PFSK-1 (cell line): ENCODE data around the gene IL36A.

ENCODE experiments used
- POLR2AphosphoS5 ChIP-seq: IDR thresholded peaks from 2 replicates; pipeline ENCODE4 v1.6.1; 2012; ENCODE audit warnings: low read depth, mild to moderate bottlenecking, control low read depth, low read length, moderate library complexity
- REST ChIP-seq, 2 experiments: IDR thresholded peaks; 2 replicates each; pipeline versions ENCODE4 v1.6.1 to v1.8.0; 2011 to 2012; ENCODE audit warnings: low read depth in 2 of 2, low read length in 2 of 2, control low read depth in 1 of 2, inconsistent platforms in 1 of 2, mild to moderate bottlenecking in 1 of 2, moderate library complexity in 1 of 2; ENCODE audit not compliant: insufficient read depth in 1 of 2
- SIN3A ChIP-seq: IDR thresholded peaks from 2 replicates; pipeline ENCODE4 v1.6.1; 2012; ENCODE audit warnings: mild to moderate bottlenecking, low read length, moderate library complexity, borderline replicate concordance; ENCODE audit not compliant: insufficient read depth
- TAF1 ChIP-seq: IDR thresholded peaks from 2 replicates; pipeline ENCODE4 v1.6.1; 2012; ENCODE audit warnings: low read length, control low read depth, borderline replicate concordance; ENCODE audit not compliant: insufficient read depth

GRCh38 chr2:113011108-113011507 lies 5.8 kb downstream of the IL36A start:
- TF ChIP-seq POLR2AphosphoS5 = no peak
- TF ChIP-seq TAF1 = no peak
- no peak for TF ChIP-seq REST (IDR thresholded peaks at IDR 0.05; ENCODE audit: insufficient read depth in 1 of 2, low read depth in 2 of 2, low read length in 2 of 2)
- no peak for TF ChIP-seq SIN3A
